Muscle layer of duodenum (tissue), 2 donors: ENCODE data around the gene LCMT2.
"Not testable (repeated sequence)": the region's sequence is repeated elsewhere in the genome, so short reads cannot be mapped to it uniquely, and the experiment has no call there.

Experiments
- H3K27ac ChIP-seq: one replicate; pipeline ENCODE4 v1.7.0; 2013; ENCODE audit warnings: mild to moderate bottlenecking, low read length
- H3K27me3 ChIP-seq: one replicate; pipeline ENCODE4 v1.7.0; 2013; ENCODE audit warnings: low read depth, mild to moderate bottlenecking, control low read depth, low read length
- H3K36me3 ChIP-seq, 2 donors: one replicate each; pipeline ENCODE4 v1.7.0; 2013; ENCODE audit warnings: low read length in 2 of 2, control low read depth in 1 of 2, mild to moderate bottlenecking in 1 of 2; ENCODE audit not compliant: insufficient read depth in 2 of 2, control insufficient read depth in 1 of 2
- H3K4me1 ChIP-seq, 2 donors: one replicate each; pipeline ENCODE4 v1.7.0; 2013; ENCODE audit warnings: low read length in 2 of 2, mild to moderate bottlenecking in 2 of 2, control low read depth in 1 of 2, moderate library complexity in 1 of 2; ENCODE audit not compliant: insufficient read depth in 2 of 2, control insufficient read depth in 1 of 2
- H3K4me3 ChIP-seq, 2 donors: one replicate each; pipeline ENCODE4 v1.7.0; 2013; ENCODE audit warnings: low read length in 2 of 2, low read depth in 1 of 2, mild to moderate bottlenecking in 1 of 2
- H3K9me3 ChIP-seq, 2 donors: one replicate each; pipeline ENCODE4 v1.7.0; 2013; ENCODE audit warnings: low read length in 2 of 2, control low read depth in 1 of 2, mild to moderate bottlenecking in 1 of 2; ENCODE audit not compliant: control insufficient read depth in 1 of 2
- donor health status: healthy.

The LCMT2 gene

DNA sequence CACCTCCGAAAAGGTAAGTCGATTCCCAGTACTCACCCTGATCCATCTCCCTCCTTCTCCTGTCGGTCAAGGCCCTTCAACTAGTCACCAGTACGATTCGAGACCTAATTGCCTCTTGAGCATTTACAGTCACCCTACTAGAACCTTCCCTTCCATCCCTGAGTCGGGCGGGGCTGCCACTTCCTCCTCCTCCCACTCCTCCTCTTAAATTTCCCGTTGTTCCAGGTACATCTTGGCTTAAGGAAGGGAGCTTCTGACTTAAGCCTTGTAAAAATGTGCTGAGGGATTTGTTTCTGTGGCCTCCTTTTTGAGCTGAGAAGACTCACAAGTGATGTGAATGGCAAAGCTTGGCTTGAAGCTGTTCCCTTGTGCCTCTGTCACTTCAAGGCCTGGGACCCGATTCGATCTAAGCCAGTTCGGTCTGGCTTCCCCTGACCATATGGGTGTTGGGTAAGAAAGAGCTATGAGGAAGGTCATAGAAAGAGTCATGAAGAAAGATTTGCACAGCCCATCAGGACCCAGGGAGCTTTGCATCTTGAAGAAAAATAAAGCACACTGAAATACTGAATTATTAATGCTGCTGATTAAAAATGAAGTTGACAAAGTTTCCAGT is 28.1 kb downstream of the LCMT2 start, which contains the start of gene TGM7:
Gene TGM7, minus strand, starts transcription at position 51 of the 613 bp plus-strand sequence.
- Histone ChIP-seq H3K36me3 (no peaks in the 10 kb centered on the region), H3K9me3 (no peaks in the 10 kb centered on the region), H3K4me1 (no peaks in the 10 kb centered on the region)

DNA sequence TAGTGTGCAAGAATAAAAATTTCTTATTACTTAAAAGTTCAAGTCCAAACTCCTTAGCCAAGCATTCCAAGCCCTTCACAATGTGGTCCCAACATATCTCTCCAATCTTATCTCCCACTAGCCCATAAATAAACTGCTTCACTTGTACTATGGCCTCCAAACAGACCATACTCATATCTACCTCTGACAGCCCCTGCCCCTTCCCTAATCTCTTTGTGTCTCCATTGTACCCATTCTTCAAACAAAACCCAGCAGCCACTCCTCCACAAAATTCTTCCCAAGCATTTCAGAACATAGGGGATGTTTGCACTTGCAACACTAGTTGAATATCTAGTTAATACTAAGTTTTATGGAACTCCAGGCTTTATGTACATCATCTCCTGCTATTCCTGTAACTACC is 30.5 kb downstream of the LCMT2 start:
- H3K27me3 ChIP-seq, result peaks cover 1% of the 10 kb centered on the region
- no peaks in the 10 kb centered on the region for H3K36me3 ChIP-seq
- no peak overlapping the region for H3K4me3 ChIP-seq
- H3K4me1 ChIP-seq, result no peaks in the 10 kb centered on the region
- H3K9me3 ChIP-seq, result no peaks in the 10 kb centered on the region
- no peak overlapping the region for H3K27ac ChIP-seq

More for the DNA sequence above, 28.1 kb downstream of the LCMT2 start, which contains the start of gene TGM7:
- Histone ChIP-seq H3K27me3 (peaks cover 6% of the 10 kb centered on the region), H3K4me3 (no peak within 1 kb of the TSS), H3K27ac (no peak within 1 kb of the TSS)

GRCh38 chr15:43299411-43299810 is 31.0 kb downstream of the LCMT2 start:
- no peaks in the 10 kb centered on the region for H3K36me3 ChIP-seq
- H3K27me3 ChIP-seq, result peaks cover 5% of the 10 kb centered on the region
- H3K4me3 ChIP-seq, result no peak overlapping the region
- H3K4me1 ChIP-seq, result no peaks in the 10 kb centered on the region
- H3K27ac ChIP-seq, result no peak overlapping the region
- no peaks in the 10 kb centered on the region for H3K9me3 ChIP-seq

DNA sequence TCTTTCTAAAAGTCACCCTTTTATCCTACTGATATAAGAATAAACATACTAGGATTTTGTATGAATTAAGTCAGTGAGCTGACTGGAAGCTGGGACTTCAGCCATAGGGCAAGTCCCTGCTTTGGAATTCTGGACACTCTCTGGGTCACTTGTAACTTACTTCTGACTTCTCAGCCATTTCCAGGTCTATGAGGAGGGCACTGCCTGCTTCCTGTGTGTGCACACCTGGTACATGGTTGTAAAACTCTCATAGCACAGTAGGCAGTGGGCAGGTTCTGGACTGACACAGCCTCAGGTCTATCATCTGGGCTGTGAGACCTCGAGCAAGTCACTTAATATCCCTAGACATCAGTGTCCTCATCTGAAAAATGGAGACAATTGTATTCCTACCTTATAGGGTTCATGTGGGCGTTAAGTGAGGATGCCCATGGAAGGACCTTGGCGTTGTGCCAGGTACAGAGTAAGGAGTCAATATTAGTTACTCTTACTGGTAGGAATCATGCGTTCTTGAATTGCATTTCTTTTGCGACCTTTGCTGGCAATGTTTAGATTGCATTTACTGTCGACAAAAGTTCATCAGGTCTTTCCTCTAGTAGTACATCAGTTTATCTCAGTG is 36.2 kb downstream of the LCMT2 start:
- H3K4me1 ChIP-seq, result no peaks in the 10 kb centered on the region
- no peaks in the 10 kb centered on the region for H3K36me3 ChIP-seq
- H3K4me3 ChIP-seq, result no peak overlapping the region
- peaks cover 14% of the 10 kb centered on the region for H3K27me3 ChIP-seq
- no peak overlapping the region for H3K27ac ChIP-seq
- no peaks in the 10 kb centered on the region for H3K9me3 ChIP-seq

- Histone ChIP-seq H3K9me3 (no peaks in the 10 kb centered on the region), H3K27ac (no peak overlapping the region), H3K4me3 (no peak overlapping the region), H3K4me1 (no peaks in the 10 kb centered on the region), H3K36me3 (no peaks in the 10 kb centered on the region), H3K27me3 (peaks cover 14% of the 10 kb centered on the region)
Observed at GRCh38 chr15:43293432-43293831, 36.9 kb downstream of the LCMT2 start.

GRCh38 chr15:43292375-43293078 is 37.8 kb downstream of the LCMT2 start:
- H3K27me3 ChIP-seq, result peaks cover 14% of the 10 kb centered on the region
- H3K36me3 ChIP-seq, result no peaks in the 10 kb centered on the region
- no peak overlapping the region for H3K27ac ChIP-seq
- H3K4me1 ChIP-seq, result no peaks in the 10 kb centered on the region
- no peaks in the 10 kb centered on the region for H3K9me3 ChIP-seq
- H3K4me3 ChIP-seq, result no peak overlapping the region

DNA sequence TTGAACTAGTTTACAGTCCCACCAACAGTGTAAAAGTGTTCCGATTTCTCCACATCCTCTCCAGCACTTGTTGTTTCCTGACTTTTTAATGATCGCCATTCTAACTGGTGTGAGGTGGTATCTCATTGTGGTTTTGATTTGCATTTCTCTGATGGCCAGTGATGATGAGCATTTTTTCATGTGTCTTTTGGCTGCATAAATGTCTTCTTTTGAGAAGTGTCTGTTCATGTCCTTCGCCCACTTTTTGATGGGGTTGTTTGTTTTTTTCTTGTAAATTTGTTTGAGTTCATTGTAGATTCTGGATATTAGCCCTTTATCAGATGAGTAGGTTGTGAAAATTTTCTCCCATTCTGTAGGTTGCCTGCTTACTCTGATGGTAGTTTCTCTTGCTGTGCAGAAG is 40.7 kb downstream of the LCMT2 start:
- not testable (repeated sequence) for H3K36me3 ChIP-seq, H3K4me3 ChIP-seq, H3K27ac ChIP-seq, H3K4me1 ChIP-seq, H3K9me3 ChIP-seq
- peaks cover 17% of the 10 kb centered on the region for H3K27me3 ChIP-seq

- Histone ChIP-seq H3K4me1 (no peaks in the 10 kb centered on the region), H3K4me3 (no peak overlapping the region), H3K27ac (no peak overlapping the region), H3K27me3 (peaks cover 6% of the 10 kb centered on the region), H3K36me3 (no peaks in the 10 kb centered on the region), H3K9me3 (no peaks in the 10 kb centered on the region)
Observed at GRCh38 chr15:43287254-43287653, 43.1 kb downstream of the LCMT2 start.

DNA sequence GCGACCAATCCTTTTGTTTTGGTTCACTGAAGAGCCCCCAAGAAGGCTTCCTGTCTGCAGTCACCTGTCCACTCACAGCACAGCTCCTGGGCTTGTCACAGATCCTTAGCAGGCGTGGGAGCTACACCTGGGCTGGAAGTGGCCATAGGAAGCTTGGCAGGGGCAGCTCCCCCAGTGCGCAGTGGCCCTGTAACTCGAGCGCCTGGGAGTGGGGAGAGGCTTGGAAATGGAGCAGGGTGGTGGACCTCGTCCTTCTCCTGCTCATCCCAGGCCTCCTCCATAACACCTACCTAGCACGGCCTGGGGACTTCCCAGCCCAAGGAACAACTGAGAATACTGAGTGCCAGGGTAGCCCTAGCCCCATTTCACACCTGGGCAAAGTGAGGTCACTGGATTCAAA is 44.3 kb downstream of the LCMT2 start:
- H3K27me3 ChIP-seq, result peaks cover 6% of the 10 kb centered on the region
- no peaks in the 10 kb centered on the region for H3K36me3 ChIP-seq
- no peak overlapping the region for H3K27ac ChIP-seq
- no peaks in the 10 kb centered on the region for H3K9me3 ChIP-seq
- no peak overlapping the region for H3K4me3 ChIP-seq
- H3K4me1 ChIP-seq, result no peaks in the 10 kb centered on the region

DNA sequence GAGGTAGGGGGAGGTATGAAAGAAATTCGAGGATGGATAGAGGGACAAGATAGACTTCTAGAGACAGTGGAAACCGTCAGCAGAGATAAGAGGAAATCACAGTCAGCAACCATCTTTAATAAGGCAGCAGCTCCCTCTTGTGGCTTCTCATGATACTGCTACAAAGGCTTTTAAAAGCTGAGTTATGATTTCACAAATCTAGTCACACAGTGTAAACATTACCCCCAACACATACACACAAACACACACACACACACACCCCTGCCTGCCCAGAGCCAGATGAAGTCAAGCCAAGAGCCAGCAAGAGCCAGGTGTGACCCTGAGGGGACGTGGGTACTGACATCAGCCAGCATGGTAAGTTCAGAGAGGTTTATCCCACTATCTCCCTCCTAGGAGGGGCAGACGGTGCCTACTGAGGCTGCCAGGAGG is 44.8 kb downstream of the LCMT2 start:
- no peaks in the 10 kb centered on the region for H3K36me3 ChIP-seq
- no peak overlapping the region for H3K27ac ChIP-seq
- H3K4me3 ChIP-seq, result no peak overlapping the region
- H3K4me1 ChIP-seq, result no peaks in the 10 kb centered on the region
- peaks cover 6% of the 10 kb centered on the region for H3K27me3 ChIP-seq
- H3K9me3 ChIP-seq, result no peaks in the 10 kb centered on the region

- peaks cover 6% of the 10 kb centered on the region for H3K27me3 ChIP-seq
- no peak overlapping the region for H3K4me3 ChIP-seq
- no peaks in the 10 kb centered on the region for H3K36me3 ChIP-seq
- no peaks in the 10 kb centered on the region for H3K4me1 ChIP-seq
- H3K27ac ChIP-seq, result no peak overlapping the region
- no peaks in the 10 kb centered on the region for H3K9me3 ChIP-seq
Observed at GRCh38 chr15:43283526-43283925, 46.8 kb downstream of the LCMT2 start.
